GM13976 (cell line): Measurements from ENCODE around the gene YAE1.
"Not testable (repeated sequence)": the region's sequence is repeated elsewhere in the genome, so short reads cannot be mapped to it uniquely, and the experiment has no call there.

Source experiments
- DNase-seq: peaks from one replicate; pipeline ENCODE4 v3.0.0; 2012; ENCODE audit warnings: low spot score
- in situ Hi-C: fragments of 300-500 bp; cut with MboI; formaldehyde crosslinking; loops from one replicate; pipeline ENCODE4 v1.12.0; 2022; ENCODE audit warnings: low sequenced_read_pairs, mixed read lengths, inconsistent platforms; ENCODE audit not compliant: unreplicated experiment
- TF ChIP-seq, protein P1 (sequence below): IDR thresholded peaks from 2 replicates; pipeline ENCODE4 v1.5.1; 2012; ENCODE audit warnings: borderline replicate concordance, mild to moderate bottlenecking; ENCODE audit not compliant: insufficient read depth; ENCODE audit errors: extremely low read depth, missing control alignments, control extremely low read depth

YAE1 gene

DNA sequence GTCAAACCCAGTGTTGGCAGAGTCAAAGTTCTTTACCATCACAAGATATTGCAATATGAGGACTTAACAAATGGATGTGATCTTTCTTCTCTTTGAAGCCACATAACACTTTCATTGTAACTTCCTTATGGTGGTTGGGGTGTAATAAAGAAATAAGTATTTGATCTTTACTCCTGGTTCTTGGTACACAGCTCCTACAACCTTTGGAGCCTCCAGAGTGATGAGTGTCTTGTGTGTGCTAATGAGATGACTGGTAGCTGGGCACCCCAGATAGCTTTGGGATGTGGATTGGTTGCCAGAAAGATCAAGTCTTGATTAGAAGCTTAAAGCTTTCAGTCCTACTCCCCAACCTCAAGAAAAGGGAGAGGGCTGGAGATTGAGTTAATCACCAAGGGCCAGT, 31.1 kb upstream of the YAE1 start:
- DNase-seq, result no peak
- TF ChIP-seq, protein P1, sequence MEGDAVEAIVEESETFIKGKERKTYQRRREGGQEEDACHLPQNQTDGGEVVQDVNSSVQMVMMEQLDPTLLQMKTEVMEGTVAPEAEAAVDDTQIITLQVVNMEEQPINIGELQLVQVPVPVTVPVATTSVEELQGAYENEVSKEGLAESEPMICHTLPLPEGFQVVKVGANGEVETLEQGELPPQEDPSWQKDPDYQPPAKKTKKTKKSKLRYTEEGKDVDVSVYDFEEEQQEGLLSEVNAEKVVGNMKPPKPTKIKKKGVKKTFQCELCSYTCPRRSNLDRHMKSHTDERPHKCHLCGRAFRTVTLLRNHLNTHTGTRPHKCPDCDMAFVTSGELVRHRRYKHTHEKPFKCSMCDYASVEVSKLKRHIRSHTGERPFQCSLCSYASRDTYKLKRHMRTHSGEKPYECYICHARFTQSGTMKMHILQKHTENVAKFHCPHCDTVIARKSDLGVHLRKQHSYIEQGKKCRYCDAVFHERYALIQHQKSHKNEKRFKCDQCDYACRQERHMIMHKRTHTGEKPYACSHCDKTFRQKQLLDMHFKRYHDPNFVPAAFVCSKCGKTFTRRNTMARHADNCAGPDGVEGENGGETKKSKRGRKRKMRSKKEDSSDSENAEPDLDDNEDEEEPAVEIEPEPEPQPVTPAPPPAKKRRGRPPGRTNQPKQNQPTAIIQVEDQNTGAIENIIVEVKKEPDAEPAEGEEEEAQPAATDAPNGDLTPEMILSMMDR, result no peak
- in situ Hi-C loops, result no loop called here

DNA sequence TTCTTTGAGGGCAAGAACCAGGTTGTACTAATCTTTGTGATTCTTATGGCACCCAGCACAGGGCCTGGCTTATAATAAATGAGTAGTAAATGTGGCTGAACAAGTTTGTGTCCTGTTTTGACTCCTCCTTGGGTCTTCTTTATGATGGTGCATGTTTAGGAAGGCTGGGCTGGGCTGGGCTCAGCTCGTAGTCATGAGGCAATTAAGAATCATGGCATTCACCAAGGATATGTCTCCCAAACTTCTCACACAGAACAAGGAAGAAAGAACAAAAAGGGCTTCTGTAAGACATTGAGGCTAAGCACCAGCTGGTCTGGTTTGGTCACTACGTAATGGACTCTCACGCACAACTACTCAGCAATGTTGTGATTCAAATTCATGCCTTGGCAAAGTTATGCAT, 30.5 kb upstream of the YAE1 start:
- in situ Hi-C loops, result no loop called here
- no peak for DNase-seq

DNA sequence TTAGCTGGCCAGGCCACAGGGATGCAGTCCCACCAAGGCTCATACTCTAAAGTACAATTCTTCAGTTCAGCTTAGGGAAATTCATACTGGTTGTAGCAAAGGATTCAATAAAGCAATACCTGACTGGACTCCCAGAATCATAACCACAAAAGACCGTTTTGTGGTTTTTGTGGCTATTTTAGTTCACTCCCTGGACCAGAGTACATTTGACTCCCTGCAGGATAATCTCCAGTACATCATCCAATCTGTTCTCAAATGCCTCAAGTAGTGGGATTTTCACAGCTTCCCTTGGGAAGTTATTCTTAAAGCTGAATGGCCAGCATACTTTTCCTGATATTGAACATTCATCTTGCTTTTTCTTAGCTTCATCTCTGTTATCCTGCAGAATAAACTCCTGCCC, 29.3 kb upstream of the YAE1 start:
- in situ Hi-C loops, result no loop called here
- no peak for DNase-seq
- TF ChIP-seq, protein P1, result no peak

More for the DNA sequence above, 30.5 kb upstream of the YAE1 start:
- TF ChIP-seq, protein P1, result no peak

DNA sequence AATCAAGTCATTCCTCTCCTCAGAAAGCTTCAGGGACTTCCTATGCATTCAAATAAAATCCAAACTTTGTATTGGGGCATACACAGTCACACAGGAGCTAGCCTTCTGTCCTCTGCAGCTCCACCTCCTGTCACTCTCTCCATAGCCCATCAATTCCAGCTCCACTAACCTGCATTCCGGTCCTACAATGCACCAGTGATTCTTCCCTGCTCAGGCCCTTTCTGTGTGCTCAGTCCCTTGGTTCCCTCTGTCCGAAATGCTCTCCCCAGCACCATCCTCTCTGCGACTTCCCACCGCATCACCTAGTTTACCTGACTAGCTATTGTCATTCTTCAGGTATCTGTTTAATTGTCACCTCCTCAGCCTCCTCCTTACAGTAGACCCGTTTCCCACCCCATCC, 26.4 kb upstream of the YAE1 start:
- TF ChIP-seq, protein P1, result no peak
- DNase-seq, result no peak
- in situ Hi-C loops, result no loop called here

DNA sequence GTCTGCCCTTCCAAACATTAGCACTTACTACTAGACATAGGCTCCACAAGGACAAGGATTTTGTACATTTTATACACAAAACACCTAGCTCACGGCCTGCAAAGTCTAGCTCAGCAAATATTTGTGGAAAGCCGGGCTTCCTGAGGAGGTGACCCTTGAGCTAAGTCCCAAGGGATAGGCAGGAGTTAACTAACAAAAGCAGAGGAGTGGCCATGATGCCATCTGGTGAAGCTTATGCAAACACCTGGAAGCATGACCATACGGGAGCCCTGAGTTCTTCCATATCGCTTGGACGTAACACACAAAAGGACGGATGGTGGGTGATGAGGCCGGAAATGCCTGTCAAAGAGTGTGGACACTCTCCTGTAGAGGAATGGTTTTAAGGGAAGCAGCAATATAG, 25.9 kb upstream of the YAE1 start:
- DNase-seq, result no peak
- TF ChIP-seq, protein P1, result no peak
- in situ Hi-C loops, result no loop called here

DNA sequence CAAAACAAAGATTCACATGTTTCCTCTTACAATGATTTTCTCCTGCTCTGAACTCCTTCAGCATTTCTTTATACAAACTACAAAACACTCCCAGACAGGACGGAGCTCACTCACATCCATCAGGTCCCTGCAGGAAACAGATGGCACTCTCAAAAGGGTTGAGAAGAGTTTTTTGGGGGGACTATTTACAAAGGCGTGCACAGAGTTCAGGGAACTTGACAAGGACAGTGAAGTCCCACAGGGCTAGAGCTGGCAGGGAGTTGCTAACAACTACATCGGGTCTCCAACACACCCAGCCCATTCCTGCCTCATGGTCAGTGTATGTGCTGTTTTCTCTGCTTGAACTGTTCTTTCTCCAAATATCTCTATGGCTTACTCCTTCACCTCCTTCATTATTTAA, 24.7 kb upstream of the YAE1 start:
- in situ Hi-C loops, result no loop called here

DNA sequence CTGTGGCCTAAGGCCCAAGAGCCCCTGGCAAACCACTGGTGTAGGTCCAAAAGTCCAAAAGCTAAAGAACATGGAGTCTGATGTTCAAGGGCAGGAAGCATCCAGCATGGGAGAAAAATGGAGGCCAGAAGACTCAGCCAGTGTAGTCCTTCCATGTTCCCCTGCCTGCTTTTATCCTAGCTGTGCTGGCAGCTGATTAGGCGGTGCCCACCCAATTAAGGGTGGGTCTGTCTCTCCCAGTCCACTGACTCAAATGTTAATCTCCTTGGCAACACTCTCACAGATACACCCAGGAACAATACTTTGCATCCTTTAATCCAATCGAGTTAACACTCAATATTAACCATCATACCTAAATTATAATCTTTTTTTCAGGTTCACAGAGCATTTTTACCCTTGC, 21.4 kb upstream of the YAE1 start:
- DNase-seq, in situ Hi-C loops: not testable (repeated sequence)

More for the DNA sequence above, 24.7 kb upstream of the YAE1 start:
- no peak for DNase-seq
- TF ChIP-seq, protein P1, result no peak
